DMS 273 (cell line): ENCODE data around the gene KRT34.

Experiments
- DNase-seq: peaks from one replicate; lab custom pipeline; 2025; ENCODE audit not compliant: unreplicated experiment; lab: John Stamatoyannopoulos, UW

Gene KRT34

GRCh38 chr17:41333836-41334235 lies 48.3 kb downstream of the KRT34 start:
- no peak for DNase-seq

- no peak for DNase-seq
Observed at GRCh38 chr17:41333098-41333497, 49.0 kb downstream of the KRT34 start.

GRCh38 chr17:41332239-41332638 lies 49.9 kb downstream of the KRT34 start:
- no peak for DNase-seq

GRCh38 chr17:41331606-41332005 lies 50.5 kb downstream of the KRT34 start:
- no peak for DNase-seq

- DNase-seq, result peak; percentile 54
Observed at GRCh38 chr17:41329279-41329948, 52.7 kb downstream of the KRT34 start.

- DNase-seq, result no peak
Observed at GRCh38 chr17:41328207-41328606, 53.9 kb downstream of the KRT34 start.
